HepG2 (cell line): ENCODE data around the gene ARL5C. TPM values are rescaled to one million over a fixed set of nuclear protein-coding genes. Genes with fewer than 3 reads are reported as not detected.

Experiments
- AFF4 ChIP-seq: sonication (generic); formaldehyde crosslinking; IDR thresholded peaks from 2 replicates; pipeline ENCODE4 v1.4.0; 2020; ENCODE audit warnings: missing genetic modification reagents
- ASH2L ChIP-seq: fragments of 300-600, 200-600 bp; sonication (generic); IDR thresholded peaks from 2 replicates; pipeline ENCODE4 v1.7.0; 2017; ENCODE audit warnings: low read depth, mild to moderate bottlenecking, moderate library complexity, mixed read lengths, low read length; ENCODE audit not compliant: insufficient read length
- BATF2 ChIP-seq: sonication (generic); formaldehyde crosslinking; IDR thresholded peaks from 2 replicates; pipeline ENCODE4 v1.8.0; 2022; ENCODE audit warnings: mild to moderate bottlenecking, missing genetic modification reagents, moderate library complexity
- DMAP1 ChIP-seq: IDR thresholded peaks from 2 replicates; pipeline ENCODE4 v1.6.1; 2016
- GATAD1 ChIP-seq: IDR thresholded peaks from 2 replicates; pipeline ENCODE4 v1.6.1; 2016; ENCODE audit warnings: missing genetic modification reagents, missing compliant biosample characterization
- HNF1B ChIP-seq: sonication (generic); formaldehyde crosslinking; IDR thresholded peaks from 2 replicates; pipeline ENCODE4 v1.5.1; 2020; ENCODE audit warnings: mild to moderate bottlenecking, moderate library complexity, missing genetic modification reagents
- HNRNPL ChIP-seq: fragments of 200-400 bp; formaldehyde crosslinking; IDR thresholded peaks from 2 replicates; pipeline ENCODE4 v1.6.1; 2017; ENCODE audit warnings: mild to moderate bottlenecking, low read depth, low read length
- IRF2 ChIP-seq: IDR thresholded peaks from 2 replicates; pipeline ENCODE4 v1.6.1; 2018; ENCODE audit warnings: missing genetic modification reagents, missing compliant biosample characterization
- MXI1 ChIP-seq: IDR thresholded peaks from 3 replicates; pipeline ENCODE4 v1.6.1; 2012; ENCODE audit warnings: low read depth, low read length, inconsistent platforms, borderline replicate concordance
- PCBP2 ChIP-seq: fragments of 200-400 bp; formaldehyde crosslinking; optimal IDR thresholded peaks from 2 replicates; pipeline ENCODE3; 2018; ENCODE audit warnings: low read length, low read depth; ENCODE audit not compliant: poor library complexity, severe bottlenecking
- RARG ChIP-seq: sonication (generic); formaldehyde crosslinking; IDR thresholded peaks from 2 replicates; pipeline ENCODE4 v1.4.0; 2020; ENCODE audit warnings: low read depth, mild to moderate bottlenecking, missing genetic modification reagents
- RBAK ChIP-seq: sonication (generic); formaldehyde crosslinking; IDR thresholded peaks from 2 replicates; pipeline ENCODE4 v1.5.1; 2020; ENCODE audit warnings: mild to moderate bottlenecking, missing genetic modification reagents
- TCF7L2 ChIP-seq: IDR thresholded peaks from 2 replicates; pipeline ENCODE4 v1.6.1; 2011; ENCODE audit warnings: mild to moderate bottlenecking, low read depth, low read length, moderate library complexity
- ZBTB3 ChIP-seq: sonication (generic); formaldehyde crosslinking; IDR thresholded peaks from 2 replicates; pipeline ENCODE4 v1.4.0; 2020; ENCODE audit warnings: low read depth, mild to moderate bottlenecking, moderate library complexity, missing genetic modification reagents, borderline replicate concordance
- ZBTB8A ChIP-seq: sonication (generic); formaldehyde crosslinking; IDR thresholded peaks from 2 replicates; pipeline ENCODE4 v1.4.0; 2020; ENCODE audit warnings: mild to moderate bottlenecking, low read depth, missing genetic modification reagents, borderline replicate concordance
- ZFP41 ChIP-seq: sonication (generic); formaldehyde crosslinking; IDR thresholded peaks from 2 replicates; pipeline ENCODE4 v1.4.0; 2020; ENCODE audit warnings: mild to moderate bottlenecking, missing genetic modification reagents, borderline replicate concordance
- ZKSCAN5 ChIP-seq: sonication (generic); formaldehyde crosslinking; IDR thresholded peaks from 2 replicates; pipeline ENCODE4 v1.5.1; 2020; ENCODE audit warnings: mild to moderate bottlenecking, missing genetic modification reagents
- ZNF33A ChIP-seq: sonication (generic); formaldehyde crosslinking; IDR thresholded peaks from 2 replicates; pipeline ENCODE4 v1.5.1; 2020; ENCODE audit warnings: missing genetic modification reagents, mild to moderate bottlenecking, moderate library complexity, borderline replicate concordance
- ZNF547 ChIP-seq: sonication (generic); formaldehyde crosslinking; IDR thresholded peaks from 2 replicates; pipeline ENCODE4 v1.5.1; 2020; ENCODE audit warnings: mild to moderate bottlenecking, missing genetic modification reagents
- ZNF781 ChIP-seq: sonication (generic); formaldehyde crosslinking; IDR thresholded peaks from 2 replicates; pipeline ENCODE4 v1.5.1; 2020; ENCODE audit warnings: borderline replicate concordance, mild to moderate bottlenecking, missing genetic modification reagents; ENCODE audit errors: not compliant biosample characterization
- ZNF792 ChIP-seq: IDR thresholded peaks from 2 replicates; pipeline ENCODE4 v1.6.1; 2016
- polyA plus RNA-seq, 8 experiments: library from polyadenylated mRNA; depleted of rRNA in 3 of 8; stranded (reverse) in 7 of 8; unstranded in 1 of 8; fragments of >200 nt; fragmentation: Illumina TruSeq in 4 of 8; extraction: Trizol in 4 of 8; gene quantifications; 2 replicates each; pipeline versions ENCODE4 v1.2.1 to v1.2.3, GENCODE V29; 2011 to 2016; ENCODE audit warnings: low read depth in 4 of 8, missing spikeins in 1 of 8, mixed read lengths in 1 of 8; ENCODE audit not compliant: insufficient read depth in 1 of 8
- total RNA-seq, 5 experiments: library from RNA; depleted of rRNA; stranded (reverse); fragments of >200 nt; fragmentation: Illumina TruSeq; extraction: Trizol; gene quantifications; 2 replicates each; pipeline ENCODE4 v1.2.3, GENCODE V29; 2016; ENCODE audit warnings: low read depth in 1 of 5
- TF ChIP-seq, protein P1 (sequence below): sonication (generic); formaldehyde crosslinking; IDR thresholded peaks from 2 replicates; pipeline ENCODE4 v1.5.1; 2020; ENCODE audit warnings: missing genetic modification reagents, mild to moderate bottlenecking, borderline replicate concordance

ARL5C gene
- total and polyA plus RNA-seq, 2 of the 13 experiments (the other 11 are each of a cell fraction or from before 2014, with no cell fraction given): not detected

DNA sequence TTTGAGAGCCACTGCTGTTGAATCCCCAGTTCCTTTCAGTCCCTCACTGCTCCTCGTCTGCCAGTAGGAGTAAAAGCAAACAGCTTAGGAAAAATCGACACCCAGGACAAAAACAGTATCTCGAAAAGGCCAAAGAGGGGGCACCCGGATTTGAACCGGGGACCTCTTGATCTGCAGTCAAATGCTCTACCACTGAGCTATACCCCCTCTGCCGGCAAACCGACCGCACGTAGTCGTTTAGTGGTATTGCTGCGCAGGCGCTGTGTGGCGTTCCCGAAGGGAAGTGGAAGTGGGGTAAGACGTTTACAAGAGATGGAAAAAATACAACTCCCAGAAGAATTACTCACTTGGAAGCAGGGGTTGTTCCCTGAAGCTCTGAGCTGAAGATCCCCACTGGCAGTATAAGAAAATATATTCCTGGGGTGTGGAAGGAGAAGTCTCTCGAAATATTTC is 12.3 kb downstream of the ARL5C start (continued):
- TF ChIP-seq BATF2 (CRISPR knock-in tag) (no peak), ASH2L (no peak), GATAD1 (CRISPR knock-in tag) (no peak), ZKSCAN5 (CRISPR knock-in tag) (no peak), IRF2 (no peak), PCBP2 (no peak), MXI1 (peak; percentile 47; the same call in 1 of the 3 replicates), HNRNPL (no peak), TCF7L2 (no peak), RBAK (CRISPR knock-in tag) (no peak), HNF1B (CRISPR knock-in tag) (peak; percentile 62; the same call in 1 of the 2 replicates), AFF4 (CRISPR knock-in tag) (no peak), DMAP1 (CRISPR knock-in tag) (no peak), ZBTB3 (CRISPR knock-in tag) (no peak), ZNF33A (0 out of 2 replicates have a peak, but pooled peaks have one; percentile 76), ZNF792 (CRISPR knock-in tag) (0 out of 2 replicates have a peak, but pooled peaks have one; percentile 40), ZFP41 (no peak), ZBTB8A (CRISPR knock-in tag) (no peak), RARG (CRISPR knock-in tag) (no peak), ZNF781 (CRISPR knock-in tag) (no peak), ZNF547 (no peak; the same call in 1 of the 2 replicates)
- TF ChIP-seq, protein P1, sequence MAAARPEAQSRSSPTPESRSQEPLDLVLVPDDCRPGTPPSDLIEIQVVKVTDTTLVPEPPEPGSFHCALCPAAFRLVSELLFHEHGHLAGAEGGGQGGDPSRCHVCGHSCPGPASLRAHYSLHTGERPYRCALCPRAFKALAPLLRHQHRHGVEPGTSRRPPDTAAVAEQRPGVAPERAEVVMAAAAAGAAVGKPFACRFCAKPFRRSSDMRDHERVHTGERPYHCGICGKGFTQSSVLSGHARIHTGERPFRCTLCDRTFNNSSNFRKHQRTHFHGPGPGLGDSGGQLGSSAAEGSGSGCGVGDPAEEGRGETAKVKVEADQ (CRISPR knock-in tag): 0 out of 2 replicates have a peak, but pooled peaks have one; percentile 22
